B cell (primary cell): ENCODE measurements around the gene METTL9.

ENCODE experiments used
- EZH2 ChIP-seq: IDR thresholded peaks from 2 replicates; pipeline ENCODE4 v1.6.1; 2012; ENCODE audit warnings: borderline replicate concordance, low read depth, mild to moderate bottlenecking, moderate library complexity, low read length; ENCODE audit not compliant: insufficient read depth, poor library complexity, severe bottlenecking
- TF ChIP-seq, protein P1 (sequence below): fragments of 200-600 bp; IDR thresholded peaks from one replicate; pipeline ENCODE4 v1.8.0; 2022; ENCODE audit warnings: antibody characterized with exemption, mild to moderate bottlenecking

DNA sequence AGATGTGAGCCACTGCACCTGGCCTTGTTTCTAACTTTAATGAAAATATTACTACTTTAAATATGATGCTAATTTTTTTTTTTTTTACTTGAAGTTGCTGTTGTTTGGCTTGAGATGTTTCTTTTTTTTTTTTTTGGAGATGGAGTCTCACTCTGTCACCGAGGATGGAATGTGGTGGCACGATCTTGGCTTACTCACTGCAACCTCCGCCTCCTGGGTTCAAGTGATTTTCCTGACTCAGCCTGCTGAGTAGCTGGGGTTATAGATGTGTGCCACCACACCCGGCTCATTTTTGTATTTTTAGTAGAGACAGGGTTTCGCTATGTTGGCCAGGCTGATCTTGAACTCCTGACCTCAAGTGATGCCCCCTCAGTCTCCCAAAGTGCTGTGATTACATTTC is 29.4 kb downstream of the METTL9 start:
- TF ChIP-seq, protein P1, sequence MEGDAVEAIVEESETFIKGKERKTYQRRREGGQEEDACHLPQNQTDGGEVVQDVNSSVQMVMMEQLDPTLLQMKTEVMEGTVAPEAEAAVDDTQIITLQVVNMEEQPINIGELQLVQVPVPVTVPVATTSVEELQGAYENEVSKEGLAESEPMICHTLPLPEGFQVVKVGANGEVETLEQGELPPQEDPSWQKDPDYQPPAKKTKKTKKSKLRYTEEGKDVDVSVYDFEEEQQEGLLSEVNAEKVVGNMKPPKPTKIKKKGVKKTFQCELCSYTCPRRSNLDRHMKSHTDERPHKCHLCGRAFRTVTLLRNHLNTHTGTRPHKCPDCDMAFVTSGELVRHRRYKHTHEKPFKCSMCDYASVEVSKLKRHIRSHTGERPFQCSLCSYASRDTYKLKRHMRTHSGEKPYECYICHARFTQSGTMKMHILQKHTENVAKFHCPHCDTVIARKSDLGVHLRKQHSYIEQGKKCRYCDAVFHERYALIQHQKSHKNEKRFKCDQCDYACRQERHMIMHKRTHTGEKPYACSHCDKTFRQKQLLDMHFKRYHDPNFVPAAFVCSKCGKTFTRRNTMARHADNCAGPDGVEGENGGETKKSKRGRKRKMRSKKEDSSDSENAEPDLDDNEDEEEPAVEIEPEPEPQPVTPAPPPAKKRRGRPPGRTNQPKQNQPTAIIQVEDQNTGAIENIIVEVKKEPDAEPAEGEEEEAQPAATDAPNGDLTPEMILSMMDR, result no peak
- TF ChIP-seq EZH2, result no peak
